Fibroblast of skin of back (primary cell): ENCODE results near the gene MRPS21. TPM values are rescaled to one million over a fixed set of nuclear protein-coding genes. Genes with fewer than 3 reads are reported as not detected.
A peak's percentile ranks its signal among the peaks of the same experiment; 100 is the strongest.

Experiments
- DNase-seq: peaks from one replicate; pipeline ENCODE4 v3.0.0-alpha.2; 2013
- polyA plus RNA-seq, 2 experiments: library from polyadenylated mRNA; unstranded; fragments of 120-200 nt; gene quantifications; one replicate each; pipeline ENCODE4 v1.2.1, GENCODE V29; 2013; ENCODE audit not compliant: insufficient read length in 2 of 2

MRPS21 gene
- 45.8 TPM for polyA plus RNA-seq (2013, experiment 1 of 2; ENCODE audit: insufficient read length)
- polyA plus RNA-seq (2013, experiment 2 of 2; ENCODE audit: insufficient read length): 40.5 TPM

- peak; percentile 93 for DNase-seq
Observed at GRCh38 chr1:150293433-150294253, at the start of gene MRPS21. Gene MRPS21, plus strand, starts transcription at chr1:150293861. Its CDS starts 506 bp downstream, at chr1:150294367.

- no peak for DNase-seq
Observed at GRCh38 chr1:150249936-150250335, 43.7 kb upstream of the MRPS21 start.

- no peak for DNase-seq
Observed at GRCh38 chr1:150256198-150256553, 37.5 kb upstream of the MRPS21 start.

- DNase-seq: peak; percentile 63
Observed at GRCh38 chr1:150256554-150257341, 36.9 kb upstream of the MRPS21 start.

- no peak for DNase-seq
Observed at GRCh38 chr1:150257624-150258585, 35.8 kb upstream of the MRPS21 start, which contains the start of gene CA14. Gene CA14, plus strand, starts transcription at chr1:150257774. Its CDS starts 355 bp downstream, at chr1:150258129.

GRCh38 chr1:150259217-150259616, 34.4 kb upstream of the MRPS21 start:
- DNase-seq: no peak

- DNase-seq: peak; percentile 4
Observed at GRCh38 chr1:150259758-150260669, 33.6 kb upstream of the MRPS21 start.

GRCh38 chr1:150261367-150261766, 32.3 kb upstream of the MRPS21 start:
- no peak for DNase-seq

GRCh38 chr1:150262388-150263320, 31.0 kb upstream of the MRPS21 start:
- no peak for DNase-seq

- DNase-seq: no peak
Observed at GRCh38 chr1:150263549-150263948, 30.1 kb upstream of the MRPS21 start.

GRCh38 chr1:150267896-150268295, 25.8 kb upstream of the MRPS21 start:
- no peak for DNase-seq

GRCh38 chr1:150268340-150268704, 25.3 kb upstream of the MRPS21 start:
- peak; percentile 17 for DNase-seq

- peak; percentile 99 for DNase-seq
Observed at GRCh38 chr1:150268705-150269403, 24.8 kb upstream of the MRPS21 start, which contains the start of gene APH1A. Gene APH1A, minus strand, starts transcription at chr1:150269016. Its CDS starts 206 bp downstream, at chr1:150268810.

- no peak for DNase-seq
Observed at GRCh38 chr1:150269451-150269850, 24.2 kb upstream of the MRPS21 start.

- no peak for DNase-seq
Observed at GRCh38 chr1:150271291-150271959, 22.2 kb upstream of the MRPS21 start.

- DNase-seq: peak; percentile 27
Observed at GRCh38 chr1:150273311-150273710, 20.4 kb upstream of the MRPS21 start.

- no peak for DNase-seq
Observed at GRCh38 chr1:150280138-150280707, 13.4 kb upstream of the MRPS21 start.

- DNase-seq: peak; percentile 74
Observed at GRCh38 chr1:150281221-150281757, 12.4 kb upstream of the MRPS21 start.
